Glutamatergic neuron (in vitro differentiated cells): ENCODE data around the gene TBC1D1. TPM values are rescaled to one million over a fixed set of nuclear protein-coding genes. Genes with fewer than 3 reads are reported as not detected.
A peak's percentile ranks its signal among the peaks of the same experiment; 100 is the strongest.

Experiments used
- DNase-seq: peaks from one replicate; pipeline ENCODE4 v3.0.0; 2022
- H3K27ac Mint-ChIP-seq: one replicate; pipeline ENCODE4 v1.8.0; 2020; ENCODE audit warnings: mild to moderate bottlenecking, mixed read lengths, inconsistent platforms; ENCODE audit not compliant: unreplicated experiment
- H3K27me3 Mint-ChIP-seq: one replicate; pipeline ENCODE4 v1.8.0; 2020; ENCODE audit warnings: mild to moderate bottlenecking, moderate library complexity, mixed read lengths, inconsistent platforms; ENCODE audit not compliant: unreplicated experiment
- H3K36me3 Mint-ChIP-seq: one replicate; pipeline ENCODE4 v1.8.0; 2020; ENCODE audit warnings: mild to moderate bottlenecking, mixed read lengths, inconsistent platforms; ENCODE audit not compliant: unreplicated experiment
- H3K4me1 Mint-ChIP-seq: one replicate; pipeline ENCODE4 v1.8.0; 2020; ENCODE audit warnings: mild to moderate bottlenecking, low read depth, mixed read lengths, inconsistent platforms; ENCODE audit not compliant: unreplicated experiment
- H3K4me3 Mint-ChIP-seq: one replicate; pipeline ENCODE4 v1.8.0; 2020; ENCODE audit warnings: mild to moderate bottlenecking, mixed read lengths, inconsistent platforms; ENCODE audit not compliant: unreplicated experiment
- H3K9me3 Mint-ChIP-seq: one replicate; pipeline ENCODE4 v1.8.0; 2020; ENCODE audit warnings: mild to moderate bottlenecking, moderate library complexity, mixed read lengths, inconsistent platforms; ENCODE audit not compliant: unreplicated experiment
- CTCF ChIP-seq: fragments of 200-600 bp; sonication (generic); IDR thresholded peaks from one replicate; pipeline ENCODE4 v1.5.0; 2021; ENCODE audit not compliant: partially characterized antibody, unreplicated experiment
- long read RNA-seq: library from polyadenylated mRNA; unstranded; transcript quantifications from one replicate; pipeline ENCODE4 v2.0.0, GENCODE V29; 2020; ENCODE audit not compliant: unreplicated experiment
- total RNA-seq: library from RNA; stranded (reverse); fragmentation: NEBNext Ultra II Directional; extraction: Animal tissue kit (Norgen Biotek cat#: 25700); gene quantifications from one replicate; pipeline ENCODE4 v1.2.1, GENCODE V29; 2021; ENCODE audit not compliant: unreplicated experiment

TBC1D1 gene
- total RNA-seq = 106 TPM
- long read RNA-seq, partial matches to known transcripts = 2 of 4 reads
- long read RNA-seq, other reads (novel, unspliced or antisense) = 2 of 4 reads

GRCh38 chr4:37890801-37891259 is at the start of gene TBC1D1:
Gene TBC1D1, plus strand, starts transcription at chr4:37891084. Its CDS starts 11,012 bp downstream, at chr4:37902096.
- Mint-ChIP-seq H3K4me3 (peak within 1 kb of the TSS; percentile 77), H3K27me3 (peaks cover 21% of the 10 kb centered on the region), H3K36me3 (no peaks in the 10 kb centered on the region), H3K4me1 (no peaks in the 10 kb centered on the region), H3K27ac (no peak within 1 kb of the TSS), H3K9me3 (peaks cover 2% of the 10 kb centered on the region)
- no peak for TF ChIP-seq CTCF
- DNase-seq = peak; percentile 41

GRCh38 chr4:37844204-37844603 is 46.7 kb upstream of the TBC1D1 start:
- TF ChIP-seq CTCF = no peak
- no peaks in the 10 kb centered on the region for H3K4me1 Mint-ChIP-seq
- no peaks in the 10 kb centered on the region for H3K9me3 Mint-ChIP-seq
- H3K27ac Mint-ChIP-seq = no peak overlapping the region
- peaks cover 1% of the 10 kb centered on the region for H3K27me3 Mint-ChIP-seq
- no peak for DNase-seq
- H3K36me3 Mint-ChIP-seq = no peaks in the 10 kb centered on the region
- no peak overlapping the region for H3K4me3 Mint-ChIP-seq

GRCh38 chr4:37845201-37845600 is 45.7 kb upstream of the TBC1D1 start:
- DNase-seq = no peak
- no peaks in the 10 kb centered on the region for H3K9me3 Mint-ChIP-seq
- H3K27ac Mint-ChIP-seq = no peak overlapping the region
- no peak for TF ChIP-seq CTCF
- H3K4me3 Mint-ChIP-seq = no peak overlapping the region
- H3K27me3 Mint-ChIP-seq = peaks cover 1% of the 10 kb centered on the region
- no peaks in the 10 kb centered on the region for H3K36me3 Mint-ChIP-seq
- no peaks in the 10 kb centered on the region for H3K4me1 Mint-ChIP-seq

- H3K27ac Mint-ChIP-seq = no peak overlapping the region
- H3K4me3 Mint-ChIP-seq = no peak overlapping the region
- peaks cover 1% of the 10 kb centered on the region for H3K27me3 Mint-ChIP-seq
- DNase-seq = no peak
- TF ChIP-seq CTCF = no peak
- no peaks in the 10 kb centered on the region for H3K4me1 Mint-ChIP-seq
- H3K9me3 Mint-ChIP-seq = no peaks in the 10 kb centered on the region
- H3K36me3 Mint-ChIP-seq = no peaks in the 10 kb centered on the region
Measured at GRCh38 chr4:37847311-37847884, 43.5 kb upstream of the TBC1D1 start.

GRCh38 chr4:37852376-37852775 is 38.5 kb upstream of the TBC1D1 start:
- H3K27ac Mint-ChIP-seq = no peak overlapping the region
- no peak for DNase-seq
- H3K9me3 Mint-ChIP-seq = no peaks in the 10 kb centered on the region
- H3K36me3 Mint-ChIP-seq = no peaks in the 10 kb centered on the region
- H3K4me1 Mint-ChIP-seq = no peaks in the 10 kb centered on the region
- peaks cover 2% of the 10 kb centered on the region for H3K27me3 Mint-ChIP-seq
- TF ChIP-seq CTCF = no peak
- H3K4me3 Mint-ChIP-seq = no peak overlapping the region
